Activated T-cell treated with anti-CD3 and anti-CD28 coated beads, Interleukin-2, amount 50 U/mL, for 24 hours (primary cell): ENCODE measurements around the gene CA11.

Source experiments
- DNase-seq: peaks from one replicate; pipeline ENCODE4 v3.0.0-alpha.2; 2020
- H3K27ac Mint-ChIP-seq: 2 replicates; pipeline ENCODE4 v1.8.0; 2020; ENCODE audit warnings: mild to moderate bottlenecking, mixed read lengths
- H3K27me3 Mint-ChIP-seq: 2 replicates; pipeline ENCODE4 v1.8.0; 2020; ENCODE audit warnings: mixed read lengths
- H3K36me3 Mint-ChIP-seq: 2 replicates; pipeline ENCODE4 v1.8.0; 2020; ENCODE audit warnings: low read depth, mixed read lengths
- H3K4me1 Mint-ChIP-seq: 2 replicates; pipeline ENCODE4 v1.8.0; 2020; ENCODE audit warnings: low read depth, mixed read lengths
- H3K4me3 Mint-ChIP-seq: 2 replicates; pipeline ENCODE4 v1.8.0; 2020; ENCODE audit warnings: mild to moderate bottlenecking, moderate library complexity, mixed read lengths
- H3K9me3 Mint-ChIP-seq: 2 replicates; pipeline ENCODE4 v1.8.0; 2020; ENCODE audit warnings: mixed read lengths

CA11 gene

DNA sequence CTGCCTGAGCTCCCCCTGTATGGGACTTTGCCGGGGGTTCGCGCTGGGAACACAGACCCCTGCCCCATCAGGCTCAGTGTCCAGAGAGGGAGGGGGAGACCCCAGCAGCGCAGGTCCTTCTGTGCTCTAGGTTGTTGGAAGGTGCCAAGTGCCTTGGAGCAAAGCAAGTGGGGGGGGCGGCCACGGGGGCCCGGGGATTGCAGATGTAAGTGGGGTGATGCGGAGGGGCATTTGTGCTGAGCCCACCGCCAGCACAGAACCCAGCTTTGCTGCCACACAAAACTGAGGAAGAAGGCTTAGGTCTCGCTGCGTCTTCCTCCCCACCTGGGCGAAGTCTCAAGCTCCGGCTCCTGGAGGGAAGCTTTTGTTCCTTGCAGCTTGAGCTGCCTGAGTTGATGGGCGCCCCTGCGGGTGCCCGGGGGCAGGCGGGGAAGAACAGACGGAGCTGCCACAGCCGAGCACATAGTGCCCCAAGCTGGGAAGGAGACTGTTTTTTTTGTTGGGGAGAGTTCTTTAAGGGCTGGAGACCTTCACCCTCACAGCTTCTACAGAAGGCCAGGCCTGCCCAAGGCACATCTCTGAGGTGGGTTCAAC, 28.3 kb upstream of the CA11 start:
- Mint-ChIP-seq H3K9me3 (no peaks in the 10 kb centered on the region), H3K4me3 (no peak overlapping the region), H3K36me3 (no peaks in the 10 kb centered on the region), H3K27ac (no peak overlapping the region), H3K27me3 (no peaks in the 10 kb centered on the region), H3K4me1 (peaks cover 6% of the 10 kb centered on the region)
- no peak for DNase-seq

GRCh38 chr19:48673436-48674100, 27.6 kb upstream of the CA11 start:
- Mint-ChIP-seq H3K9me3 (no peaks in the 10 kb centered on the region), H3K4me3 (no peak overlapping the region), H3K36me3 (no peaks in the 10 kb centered on the region), H3K27ac (no peak overlapping the region), H3K27me3 (no peaks in the 10 kb centered on the region), H3K4me1 (peaks cover 6% of the 10 kb centered on the region)
- DNase-seq: no peak

DNA sequence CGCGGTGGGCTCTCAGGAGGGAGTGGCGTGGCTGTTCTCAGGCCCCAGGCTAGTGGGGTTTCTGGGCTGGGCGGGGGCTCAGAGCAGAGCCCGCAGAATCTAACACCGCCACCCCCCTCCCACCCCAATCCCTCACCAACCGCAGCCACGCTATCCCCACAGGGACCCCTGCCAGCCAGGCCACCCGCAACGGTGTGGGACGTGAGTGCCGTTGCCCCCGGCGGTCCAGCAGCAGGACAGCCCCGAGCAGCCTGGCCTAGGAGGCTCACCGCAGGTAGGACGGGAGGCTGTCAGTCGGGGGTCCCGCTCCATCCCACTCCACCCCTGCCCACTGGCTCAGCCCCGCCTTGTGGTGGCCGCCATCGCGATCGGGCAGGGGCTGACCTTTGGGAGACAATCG, 27.0 kb upstream of the CA11 start, which contains the start of gene NTN5:
NTN5 (minus strand) TSS at position 24 of the 400 bp plus-strand sequence. CDS start 2,031 bp downstream, outside the sequence.
- peaks cover 6% of the 10 kb centered on the region for H3K4me1 Mint-ChIP-seq
- no peaks in the 10 kb centered on the region for H3K27me3 Mint-ChIP-seq
- no peak within 1 kb of the TSS for H3K4me3 Mint-ChIP-seq
- DNase-seq: no peak
- H3K27ac Mint-ChIP-seq: no peak within 1 kb of the TSS
- H3K9me3 Mint-ChIP-seq: no peaks in the 10 kb centered on the region
- H3K36me3 Mint-ChIP-seq: no peaks in the 10 kb centered on the region

DNA sequence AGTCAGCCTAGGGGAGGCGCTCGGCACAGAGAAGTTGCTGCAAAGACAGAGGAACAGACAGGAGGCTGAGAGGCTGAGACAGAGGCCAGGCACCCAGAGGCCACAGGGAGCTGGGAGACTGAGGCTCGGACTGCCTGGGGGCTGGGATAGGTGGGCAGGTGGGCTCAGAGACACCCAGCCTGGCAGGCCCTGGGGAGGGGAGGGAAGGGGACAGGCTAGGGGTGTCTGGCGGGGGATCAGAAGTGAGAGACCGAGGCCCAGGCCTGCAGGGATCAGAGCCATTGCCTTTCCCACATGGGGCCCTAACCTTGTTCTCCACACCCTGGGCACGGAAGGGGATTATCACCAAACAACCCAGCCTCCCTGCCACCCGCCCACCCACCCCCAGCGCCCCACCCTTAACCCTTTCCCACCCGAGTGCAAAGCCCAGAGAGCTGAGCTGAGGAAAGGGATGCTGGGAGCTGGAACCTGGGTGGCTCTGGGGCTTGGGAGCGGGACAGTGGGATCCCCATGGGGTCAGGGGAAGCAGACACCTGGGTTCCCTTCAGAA, 25.5 kb upstream of the CA11 start:
- Mint-ChIP-seq H3K4me1 (peaks cover 6% of the 10 kb centered on the region), H3K27me3 (no peaks in the 10 kb centered on the region), H3K27ac (no peak overlapping the region), H3K4me3 (no peak overlapping the region), H3K36me3 (no peaks in the 10 kb centered on the region), H3K9me3 (no peaks in the 10 kb centered on the region)
- DNase-seq: no peak

DNA sequence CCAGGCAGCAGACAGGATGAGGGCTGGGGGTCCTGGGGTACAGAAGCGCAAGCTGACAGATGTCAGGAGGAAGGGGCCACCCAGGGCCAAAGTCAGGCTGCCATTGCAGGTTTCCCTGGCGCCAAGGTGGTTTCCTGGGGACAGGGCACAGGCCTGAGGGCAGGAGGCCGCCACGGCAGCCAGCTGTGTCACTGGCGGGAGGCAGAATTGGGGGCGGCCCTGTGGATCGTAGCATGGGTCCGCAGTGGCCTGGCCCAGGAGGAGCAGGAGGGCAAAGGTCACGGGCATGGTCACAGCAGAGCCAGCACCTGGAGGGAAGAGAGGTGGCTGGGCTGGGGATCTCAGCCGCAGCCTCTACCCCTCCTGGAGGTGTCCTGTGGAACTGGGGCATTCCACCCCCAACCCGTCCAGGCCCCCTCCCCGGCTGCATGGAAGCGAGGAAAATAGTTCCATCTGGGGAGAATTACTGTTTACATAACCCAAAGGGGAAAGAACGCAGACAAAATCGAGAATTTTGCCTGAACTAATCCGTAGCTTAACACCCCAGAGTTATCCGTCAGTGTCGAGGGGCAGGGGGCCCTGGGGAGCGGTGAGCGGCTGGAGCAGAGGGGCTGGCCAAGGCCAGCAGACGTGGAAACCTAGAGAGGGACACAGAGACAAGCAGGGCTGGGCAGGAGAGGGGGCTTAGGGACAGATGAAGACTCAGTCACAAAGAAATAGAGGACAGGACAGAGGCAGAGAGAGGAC, 24.9 kb upstream of the CA11 start:
- Mint-ChIP-seq H3K27ac (no peak overlapping the region), H3K4me1 (peaks cover 6% of the 10 kb centered on the region)

DNA sequence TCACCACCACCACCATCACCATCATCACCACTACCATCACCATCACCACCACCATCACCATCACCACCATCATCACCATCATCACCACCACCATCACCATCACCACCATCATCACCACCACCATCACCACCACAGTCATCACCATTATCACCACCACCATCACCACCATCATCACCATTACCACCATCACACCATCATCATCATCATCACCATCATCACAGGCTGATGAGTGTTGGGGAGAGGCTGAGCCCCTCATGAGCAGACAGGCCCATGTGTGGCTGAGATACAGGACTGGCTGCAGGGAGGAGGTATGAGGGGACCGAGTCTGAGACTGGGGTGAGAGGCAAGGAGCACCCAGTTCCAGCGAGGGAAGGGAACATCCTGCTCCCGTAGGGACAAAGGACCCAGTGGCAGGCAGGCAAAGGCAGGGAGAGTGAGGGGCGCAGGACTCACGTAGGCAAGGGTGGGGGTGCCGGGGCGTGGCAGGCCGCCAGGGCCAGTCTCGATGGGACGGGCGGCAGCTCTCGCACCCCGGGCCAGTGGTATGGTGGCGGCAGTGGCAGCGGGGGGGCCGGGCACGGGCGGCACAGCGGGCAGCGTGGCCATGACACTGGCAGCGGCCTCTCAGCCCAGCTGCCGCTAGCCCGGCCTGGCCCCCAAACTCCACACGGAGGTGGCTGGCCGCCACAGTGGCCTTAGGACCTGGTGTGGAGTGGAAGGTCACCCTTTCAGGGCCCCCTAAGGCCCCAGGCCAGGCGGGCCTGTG, 24.1 kb upstream of the CA11 start:
- Mint-ChIP-seq H3K27ac (peak overlapping the region; percentile 73), H3K27me3 (no peaks in the 10 kb centered on the region), H3K36me3 (no peaks in the 10 kb centered on the region), H3K4me3 (no peak overlapping the region), H3K4me1 (peaks cover 1% of the 10 kb centered on the region), H3K9me3 (no peaks in the 10 kb centered on the region)
- no peak for DNase-seq

More for the DNA sequence above, 24.9 kb upstream of the CA11 start:
- Mint-ChIP-seq H3K36me3 (no peaks in the 10 kb centered on the region), H3K4me3 (no peak overlapping the region), H3K9me3 (no peaks in the 10 kb centered on the region), H3K27me3 (no peaks in the 10 kb centered on the region)
- no peak for DNase-seq

DNA sequence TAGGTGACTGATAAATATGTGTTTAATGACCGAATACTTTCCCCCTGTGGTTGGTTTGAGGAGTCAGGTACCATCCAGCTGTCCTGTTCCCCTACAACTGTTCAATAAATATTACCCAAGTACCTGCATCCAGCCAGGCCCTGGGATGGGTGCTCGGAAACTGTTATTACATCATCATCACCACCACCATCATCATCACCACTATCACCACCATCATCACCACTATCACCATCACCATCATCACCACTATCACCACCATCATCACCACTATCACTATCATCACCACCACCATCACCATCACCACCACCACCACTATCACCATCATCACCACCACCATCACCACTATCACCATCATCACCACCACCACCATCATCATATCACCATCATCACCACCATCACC, 22.8 kb upstream of the CA11 start:
- Mint-ChIP-seq H3K27ac (no peak overlapping the region), H3K4me3 (no peak overlapping the region), H3K4me1 (no peaks in the 10 kb centered on the region), H3K36me3 (no peaks in the 10 kb centered on the region), H3K27me3 (no peaks in the 10 kb centered on the region), H3K9me3 (no peaks in the 10 kb centered on the region)
- no peak for DNase-seq

GRCh38 chr19:48668332-48668731, 22.3 kb upstream of the CA11 start:
- Mint-ChIP-seq H3K36me3 (no peaks in the 10 kb centered on the region), H3K4me3 (no peak overlapping the region), H3K4me1 (no peaks in the 10 kb centered on the region), H3K9me3 (no peaks in the 10 kb centered on the region), H3K27ac (no peak overlapping the region), H3K27me3 (no peaks in the 10 kb centered on the region)
- no peak for DNase-seq

DNA sequence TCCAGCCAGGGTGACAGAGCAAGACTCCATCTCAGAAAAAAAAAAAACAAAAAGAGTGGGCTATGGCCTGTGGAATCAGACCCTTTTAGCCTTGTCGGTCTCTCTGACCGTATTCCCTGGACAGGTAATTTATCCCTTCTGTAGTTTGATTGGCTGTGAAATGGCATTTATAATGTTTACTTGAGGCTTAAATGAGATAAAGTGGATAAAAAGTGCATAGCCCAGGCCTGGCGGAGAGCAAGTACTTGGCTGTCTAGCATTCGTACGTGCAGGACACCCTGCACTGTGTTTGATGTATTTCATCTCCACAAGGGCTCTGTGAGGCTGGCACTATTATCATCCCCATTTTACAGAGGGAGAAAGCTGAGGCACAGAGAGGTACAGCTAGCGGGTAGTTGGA, 19.8 kb upstream of the CA11 start:
- no peaks in the 10 kb centered on the region for H3K36me3 Mint-ChIP-seq
- H3K4me1 Mint-ChIP-seq: peaks cover 6% of the 10 kb centered on the region
- DNase-seq: no peak
- H3K9me3 Mint-ChIP-seq: no peaks in the 10 kb centered on the region
- no peak overlapping the region for H3K27ac Mint-ChIP-seq
- no peak overlapping the region for H3K4me3 Mint-ChIP-seq
- H3K27me3 Mint-ChIP-seq: no peaks in the 10 kb centered on the region

GRCh38 chr19:48664476-48664875, 18.5 kb upstream of the CA11 start:
- DNase-seq: no peak
- Mint-ChIP-seq H3K27me3 (no peaks in the 10 kb centered on the region), H3K4me1 (peaks cover 8% of the 10 kb centered on the region), H3K36me3 (no peaks in the 10 kb centered on the region), H3K27ac (no peak overlapping the region), H3K4me3 (no peak overlapping the region), H3K9me3 (no peaks in the 10 kb centered on the region)

DNA sequence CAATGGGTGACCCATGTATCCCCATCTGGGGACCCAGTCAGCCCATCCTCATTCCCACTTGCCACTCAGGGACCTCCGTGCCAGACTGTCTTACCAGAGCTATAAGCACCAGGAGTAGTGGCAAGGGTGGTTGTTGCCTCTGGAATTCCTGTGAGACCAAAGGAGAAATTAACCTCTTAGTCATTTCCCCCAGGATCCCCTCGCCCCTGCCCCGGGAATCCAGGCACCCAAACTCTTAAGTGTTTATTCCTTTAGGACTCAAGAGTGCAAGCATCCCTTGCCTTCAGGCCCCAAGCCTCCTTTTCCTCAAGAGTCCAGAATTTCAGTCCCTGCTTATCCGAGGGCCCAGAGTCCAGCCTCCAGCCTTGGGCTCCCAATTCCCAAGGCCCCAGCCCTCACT, 17.7 kb upstream of the CA11 start:
- Mint-ChIP-seq H3K4me3 (no peak overlapping the region), H3K36me3 (no peaks in the 10 kb centered on the region), H3K27ac (no peak overlapping the region), H3K4me1 (peaks cover 8% of the 10 kb centered on the region), H3K9me3 (no peaks in the 10 kb centered on the region), H3K27me3 (no peaks in the 10 kb centered on the region)
- DNase-seq: no peak

- Mint-ChIP-seq H3K9me3 (no peaks in the 10 kb centered on the region), H3K27me3 (no peaks in the 10 kb centered on the region), H3K4me3 (no peak overlapping the region), H3K27ac (no peak overlapping the region), H3K36me3 (no peaks in the 10 kb centered on the region), H3K4me1 (peaks cover 8% of the 10 kb centered on the region)
- no peak for DNase-seq
These were observed 15.7 kb upstream of the CA11 start for GRCh38 chr19:48661711-48662090.

- Mint-ChIP-seq H3K4me1 (peaks cover 8% of the 10 kb centered on the region), H3K27ac (peak overlapping the region; percentile 92), H3K36me3 (no peaks in the 10 kb centered on the region), H3K9me3 (no peaks in the 10 kb centered on the region), H3K27me3 (no peaks in the 10 kb centered on the region), H3K4me3 (peak overlapping the region; percentile 28)
- DNase-seq: peak; percentile 88
These were observed 15.1 kb upstream of the CA11 start for GRCh38 chr19:48660852-48661710.

GRCh38 chr19:48659768-48660167, 13.8 kb upstream of the CA11 start:
- Mint-ChIP-seq H3K27me3 (no peaks in the 10 kb centered on the region), H3K36me3 (no peaks in the 10 kb centered on the region), H3K4me1 (peaks cover 8% of the 10 kb centered on the region), H3K9me3 (no peaks in the 10 kb centered on the region), H3K4me3 (no peak overlapping the region), H3K27ac (no peak overlapping the region)
- no peak for DNase-seq
